HepG2 (cell line): ENCODE measurements around the gene DLX5. TPM values are rescaled to one million over a fixed set of nuclear protein-coding genes. Genes with fewer than 3 reads are reported as not detected.

Experiments used
- BRCA1 ChIP-seq: sonication (generic); formaldehyde crosslinking; IDR thresholded peaks from 2 replicates; pipeline ENCODE4 v1.4.0; 2020; ENCODE audit warnings: missing genetic modification reagents
- CHD2 ChIP-seq: IDR thresholded peaks from 2 replicates; pipeline ENCODE4 v1.6.1; 2011; ENCODE audit warnings: low read depth, low read length, improper control_type of control experiment
- FOXK2 ChIP-seq: fragments of 450-650 bp; IDR thresholded peaks from 2 replicates; pipeline ENCODE4 v1.6.1; 2016
- HMG20A ChIP-seq: IDR thresholded peaks from 2 replicates; pipeline ENCODE4 v1.6.1; 2016; ENCODE audit warnings: borderline replicate concordance
- MYNN ChIP-seq: sonication (generic); formaldehyde crosslinking; IDR thresholded peaks from 2 replicates; pipeline ENCODE4 v1.4.0; 2020; ENCODE audit warnings: mild to moderate bottlenecking, low read depth, missing genetic modification reagents
- NONO ChIP-seq, 2 experiments: fragments of 450-650 bp in 1 of 2; sonication (generic) in 1 of 2; formaldehyde crosslinking in 1 of 2; IDR thresholded peaks in 1 of 2; conservative IDR thresholded peaks in 1 of 2; 2 replicates each; pipeline versions ENCODE4 v1.6.1 to v1.8.0; 2017 to 2022; ENCODE audit warnings: mild to moderate bottlenecking in 1 of 2, missing genetic modification reagents in 1 of 2, moderate library complexity in 1 of 2
- POLR2AphosphoS2 ChIP-seq: IDR thresholded peaks from 2 replicates; pipeline ENCODE4 v1.6.1; 2011; ENCODE audit warnings: low read depth, low read length, improper control_type of control experiment
- PTBP1 ChIP-seq: fragments of 200-400 bp; formaldehyde crosslinking; IDR thresholded peaks from 2 replicates; pipeline ENCODE4 v1.6.1; 2018; ENCODE audit warnings: low read length, low read depth; ENCODE audit not compliant: poor library complexity, severe bottlenecking
- YEATS2 ChIP-seq: sonication (generic); formaldehyde crosslinking; IDR thresholded peaks from 2 replicates; pipeline ENCODE4 v1.4.0; 2020; ENCODE audit warnings: missing genetic modification reagents, borderline replicate concordance
- ZFP36L2 ChIP-seq: sonication (generic); formaldehyde crosslinking; IDR thresholded peaks from 2 replicates; pipeline ENCODE4 v1.4.0; 2020; ENCODE audit warnings: missing genetic modification reagents
- polyA plus RNA-seq, 8 experiments: library from polyadenylated mRNA; depleted of rRNA in 3 of 8; stranded (reverse) in 7 of 8; unstranded in 1 of 8; fragments of >200 nt; fragmentation: Illumina TruSeq in 4 of 8; extraction: Trizol in 4 of 8; gene quantifications; 2 replicates each; pipeline versions ENCODE4 v1.2.1 to v1.2.3, GENCODE V29; 2011 to 2016; ENCODE audit warnings: low read depth in 4 of 8, missing spikeins in 1 of 8, mixed read lengths in 1 of 8; ENCODE audit not compliant: insufficient read depth in 1 of 8
- total RNA-seq, 5 experiments: library from RNA; depleted of rRNA; stranded (reverse); fragments of >200 nt; fragmentation: Illumina TruSeq; extraction: Trizol; gene quantifications; 2 replicates each; pipeline ENCODE4 v1.2.3, GENCODE V29; 2016; ENCODE audit warnings: low read depth in 1 of 5
- TF ChIP-seq, protein P1 (sequence below): sonication (generic); formaldehyde crosslinking; IDR thresholded peaks from 2 replicates; pipeline ENCODE4 v1.4.0; 2020; ENCODE audit warnings: low read depth, mild to moderate bottlenecking, missing genetic modification reagents
- TF ChIP-seq, protein P2 (sequence below): sonication (generic); formaldehyde crosslinking; conservative IDR thresholded peaks from 2 replicates; pipeline ENCODE4 v1.4.0; 2020; ENCODE audit warnings: missing genetic modification reagents
- TF ChIP-seq, protein P3 (sequence below): sonication (generic); formaldehyde crosslinking; IDR thresholded peaks from 2 replicates; pipeline ENCODE4 v1.4.0; 2020; ENCODE audit warnings: mild to moderate bottlenecking, missing genetic modification reagents
- TF ChIP-seq, protein P4 (sequence below): IDR thresholded peaks from 2 replicates; pipeline ENCODE4 v1.6.1; 2016
- TF ChIP-seq, protein P5 (sequence below): sonication (generic); formaldehyde crosslinking; IDR thresholded peaks from 2 replicates; pipeline ENCODE4 v1.5.1; 2020; ENCODE audit warnings: missing genetic modification reagents, mild to moderate bottlenecking, borderline replicate concordance
- TF ChIP-seq, protein P6 (sequence below): sonication (generic); formaldehyde crosslinking; IDR thresholded peaks from 2 replicates; pipeline ENCODE4 v1.5.1; 2020; ENCODE audit warnings: mild to moderate bottlenecking, missing genetic modification reagents, borderline replicate concordance

DLX5 gene
- total and polyA plus RNA-seq, 2 of the 13 experiments (the other 11 are each of a cell fraction or from before 2014, with no cell fraction given), result not detected

DNA sequence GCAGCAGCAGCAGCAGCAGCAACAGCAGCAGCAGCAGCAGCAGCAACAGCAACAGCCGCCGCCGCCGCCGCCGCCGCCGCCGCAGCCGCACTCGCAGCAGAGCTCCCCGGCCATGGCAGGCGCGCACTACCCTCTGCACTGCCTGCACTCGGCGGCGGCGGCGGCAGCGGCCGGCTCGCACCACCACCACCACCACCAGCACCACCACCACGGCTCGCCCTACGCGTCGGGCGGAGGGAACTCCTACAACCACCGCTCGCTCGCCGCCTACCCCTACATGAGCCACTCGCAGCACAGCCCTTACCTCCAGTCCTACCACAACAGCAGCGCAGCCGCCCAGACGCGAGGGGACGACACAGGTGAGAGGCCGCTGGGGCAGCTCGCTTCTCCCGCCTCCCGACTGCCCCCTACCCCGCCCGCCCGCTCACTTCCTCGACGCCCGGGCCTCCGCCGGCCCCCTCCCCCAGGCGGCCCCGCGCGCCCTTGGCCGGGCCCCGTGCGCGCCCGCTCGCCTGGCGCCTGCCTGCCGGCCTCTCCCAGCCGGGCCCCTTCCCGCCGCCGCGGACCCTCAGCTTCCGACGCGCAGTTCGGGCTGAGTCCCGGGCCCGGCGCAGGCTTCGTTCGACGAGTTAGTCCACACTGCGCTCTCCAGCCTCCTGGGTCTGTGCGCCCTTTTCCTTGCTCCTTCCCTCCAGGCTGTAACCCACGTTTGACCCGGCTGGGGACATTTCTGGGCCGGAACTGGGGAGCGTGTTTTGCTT lies 18.4 kb downstream of the DLX5 start (continued):
- TF ChIP-seq BRCA1 (no peak), ZFP36L2 (CRISPR knock-in tag) (no peak), HMG20A (CRISPR knock-in tag) (no peak), POLR2AphosphoS2 (no peak), FOXK2 (no peak), PTBP1 (no peak), MYNN (CRISPR knock-in tag) (no peak), NONO (IDR thresholded peaks at IDR 0.05) (no peak), NONO (CRISPR knock-in tag; conservative IDR thresholded peaks at IDR 0.05) (no peak; the same call in 1 of the 2 replicates), YEATS2 (CRISPR knock-in tag) (peak; percentile 44; the same call in 1 of the 2 replicates), CHD2 (no peak)
- TF ChIP-seq, protein P1, sequence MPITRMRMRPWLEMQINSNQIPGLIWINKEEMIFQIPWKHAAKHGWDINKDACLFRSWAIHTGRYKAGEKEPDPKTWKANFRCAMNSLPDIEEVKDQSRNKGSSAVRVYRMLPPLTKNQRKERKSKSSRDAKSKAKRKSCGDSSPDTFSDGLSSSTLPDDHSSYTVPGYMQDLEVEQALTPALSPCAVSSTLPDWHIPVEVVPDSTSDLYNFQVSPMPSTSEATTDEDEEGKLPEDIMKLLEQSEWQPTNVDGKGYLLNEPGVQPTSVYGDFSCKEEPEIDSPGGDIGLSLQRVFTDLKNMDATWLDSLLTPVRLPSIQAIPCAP (CRISPR knock-in tag), result no peak
- TF ChIP-seq, protein P2, sequence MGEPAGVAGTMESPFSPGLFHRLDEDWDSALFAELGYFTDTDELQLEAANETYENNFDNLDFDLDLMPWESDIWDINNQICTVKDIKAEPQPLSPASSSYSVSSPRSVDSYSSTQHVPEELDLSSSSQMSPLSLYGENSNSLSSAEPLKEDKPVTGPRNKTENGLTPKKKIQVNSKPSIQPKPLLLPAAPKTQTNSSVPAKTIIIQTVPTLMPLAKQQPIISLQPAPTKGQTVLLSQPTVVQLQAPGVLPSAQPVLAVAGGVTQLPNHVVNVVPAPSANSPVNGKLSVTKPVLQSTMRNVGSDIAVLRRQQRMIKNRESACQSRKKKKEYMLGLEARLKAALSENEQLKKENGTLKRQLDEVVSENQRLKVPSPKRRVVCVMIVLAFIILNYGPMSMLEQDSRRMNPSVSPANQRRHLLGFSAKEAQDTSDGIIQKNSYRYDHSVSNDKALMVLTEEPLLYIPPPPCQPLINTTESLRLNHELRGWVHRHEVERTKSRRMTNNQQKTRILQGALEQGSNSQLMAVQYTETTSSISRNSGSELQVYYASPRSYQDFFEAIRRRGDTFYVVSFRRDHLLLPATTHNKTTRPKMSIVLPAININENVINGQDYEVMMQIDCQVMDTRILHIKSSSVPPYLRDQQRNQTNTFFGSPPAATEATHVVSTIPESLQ (CRISPR knock-in tag), result no peak
- TF ChIP-seq, protein P3, sequence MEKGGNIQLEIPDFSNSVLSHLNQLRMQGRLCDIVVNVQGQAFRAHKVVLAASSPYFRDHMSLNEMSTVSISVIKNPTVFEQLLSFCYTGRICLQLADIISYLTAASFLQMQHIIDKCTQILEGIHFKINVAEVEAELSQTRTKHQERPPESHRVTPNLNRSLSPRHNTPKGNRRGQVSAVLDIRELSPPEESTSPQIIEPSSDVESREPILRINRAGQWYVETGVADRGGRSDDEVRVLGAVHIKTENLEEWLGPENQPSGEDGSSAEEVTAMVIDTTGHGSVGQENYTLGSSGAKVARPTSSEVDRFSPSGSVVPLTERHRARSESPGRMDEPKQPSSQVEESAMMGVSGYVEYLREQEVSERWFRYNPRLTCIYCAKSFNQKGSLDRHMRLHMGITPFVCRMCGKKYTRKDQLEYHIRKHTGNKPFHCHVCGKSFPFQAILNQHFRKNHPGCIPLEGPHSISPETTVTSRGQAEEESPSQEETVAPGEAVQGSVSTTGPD, result no peak
- TF ChIP-seq, protein P4, sequence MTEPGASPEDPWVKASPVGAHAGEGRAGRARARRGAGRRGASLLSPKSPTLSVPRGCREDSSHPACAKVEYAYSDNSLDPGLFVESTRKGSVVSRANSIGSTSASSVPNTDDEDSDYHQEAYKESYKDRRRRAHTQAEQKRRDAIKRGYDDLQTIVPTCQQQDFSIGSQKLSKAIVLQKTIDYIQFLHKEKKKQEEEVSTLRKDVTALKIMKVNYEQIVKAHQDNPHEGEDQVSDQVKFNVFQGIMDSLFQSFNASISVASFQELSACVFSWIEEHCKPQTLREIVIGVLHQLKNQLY (CRISPR knock-in tag), result no peak
- TF ChIP-seq, protein P5, sequence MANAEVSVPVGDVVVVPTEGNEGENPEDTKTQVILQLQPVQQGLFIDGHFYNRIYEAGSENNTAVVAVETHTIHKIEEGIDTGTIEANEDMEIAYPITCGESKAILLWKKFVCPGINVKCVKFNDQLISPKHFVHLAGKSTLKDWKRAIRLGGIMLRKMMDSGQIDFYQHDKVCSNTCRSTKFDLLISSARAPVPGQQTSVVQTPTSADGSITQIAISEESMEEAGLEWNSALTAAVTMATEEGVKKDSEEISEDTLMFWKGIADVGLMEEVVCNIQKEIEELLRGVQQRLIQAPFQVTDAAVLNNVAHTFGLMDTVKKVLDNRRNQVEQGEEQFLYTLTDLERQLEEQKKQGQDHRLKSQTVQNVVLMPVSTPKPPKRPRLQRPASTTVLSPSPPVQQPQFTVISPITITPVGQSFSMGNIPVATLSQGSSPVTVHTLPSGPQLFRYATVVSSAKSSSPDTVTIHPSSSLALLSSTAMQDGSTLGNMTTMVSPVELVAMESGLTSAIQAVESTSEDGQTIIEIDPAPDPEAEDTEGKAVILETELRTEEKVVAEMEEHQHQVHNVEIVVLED (CRISPR knock-in tag), result no peak
- TF ChIP-seq, protein P6, sequence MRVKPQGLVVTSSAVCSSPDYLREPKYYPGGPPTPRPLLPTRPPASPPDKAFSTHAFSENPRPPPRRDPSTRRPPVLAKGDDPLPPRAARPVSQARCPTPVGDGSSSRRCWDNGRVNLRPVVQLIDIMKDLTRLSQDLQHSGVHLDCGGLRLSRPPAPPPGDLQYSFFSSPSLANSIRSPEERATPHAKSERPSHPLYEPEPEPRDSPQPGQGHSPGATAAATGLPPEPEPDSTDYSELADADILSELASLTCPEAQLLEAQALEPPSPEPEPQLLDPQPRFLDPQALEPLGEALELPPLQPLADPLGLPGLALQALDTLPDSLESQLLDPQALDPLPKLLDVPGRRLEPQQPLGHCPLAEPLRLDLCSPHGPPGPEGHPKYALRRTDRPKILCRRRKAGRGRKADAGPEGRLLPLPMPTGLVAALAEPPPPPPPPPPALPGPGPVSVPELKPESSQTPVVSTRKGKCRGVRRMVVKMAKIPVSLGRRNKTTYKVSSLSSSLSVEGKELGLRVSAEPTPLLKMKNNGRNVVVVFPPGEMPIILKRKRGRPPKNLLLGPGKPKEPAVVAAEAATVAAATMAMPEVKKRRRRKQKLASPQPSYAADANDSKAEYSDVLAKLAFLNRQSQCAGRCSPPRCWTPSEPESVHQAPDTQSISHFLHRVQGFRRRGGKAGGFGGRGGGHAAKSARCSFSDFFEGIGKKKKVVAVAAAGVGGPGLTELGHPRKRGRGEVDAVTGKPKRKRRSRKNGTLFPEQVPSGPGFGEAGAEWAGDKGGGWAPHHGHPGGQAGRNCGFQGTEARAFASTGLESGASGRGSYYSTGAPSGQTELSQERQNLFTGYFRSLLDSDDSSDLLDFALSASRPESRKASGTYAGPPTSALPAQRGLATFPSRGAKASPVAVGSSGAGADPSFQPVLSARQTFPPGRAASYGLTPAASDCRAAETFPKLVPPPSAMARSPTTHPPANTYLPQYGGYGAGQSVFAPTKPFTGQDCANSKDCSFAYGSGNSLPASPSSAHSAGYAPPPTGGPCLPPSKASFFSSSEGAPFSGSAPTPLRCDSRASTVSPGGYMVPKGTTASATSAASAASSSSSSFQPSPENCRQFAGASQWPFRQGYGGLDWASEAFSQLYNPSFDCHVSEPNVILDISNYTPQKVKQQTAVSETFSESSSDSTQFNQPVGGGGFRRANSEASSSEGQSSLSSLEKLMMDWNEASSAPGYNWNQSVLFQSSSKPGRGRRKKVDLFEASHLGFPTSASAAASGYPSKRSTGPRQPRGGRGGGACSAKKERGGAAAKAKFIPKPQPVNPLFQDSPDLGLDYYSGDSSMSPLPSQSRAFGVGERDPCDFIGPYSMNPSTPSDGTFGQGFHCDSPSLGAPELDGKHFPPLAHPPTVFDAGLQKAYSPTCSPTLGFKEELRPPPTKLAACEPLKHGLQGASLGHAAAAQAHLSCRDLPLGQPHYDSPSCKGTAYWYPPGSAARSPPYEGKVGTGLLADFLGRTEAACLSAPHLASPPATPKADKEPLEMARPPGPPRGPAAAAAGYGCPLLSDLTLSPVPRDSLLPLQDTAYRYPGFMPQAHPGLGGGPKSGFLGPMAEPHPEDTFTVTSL (CRISPR knock-in tag), result 0 out of 2 replicates have a peak, but pooled peaks have one; percentile 23
